Motor neuron (in vitro differentiated cells): ENCODE results near the gene WSCD2. TPM values are rescaled to one million over a fixed set of nuclear protein-coding genes. Genes with fewer than 3 reads are reported as not detected.

Source experiments
- ATAC-seq, 8 experiments: fragments of 200-7000 bp; cut with Tn5 transposase; replicated peaks in 6 of 8; 2 replicates each; pipeline ENCODE4 v1.8.0; 2021; ENCODE audit warnings: mild to moderate bottlenecking in 8 of 8, moderate library complexity in 8 of 8
- H3K27ac ChIP-seq, 2 donors: fragments of 250-450 bp; sonication (Bioruptor Pico); 2 replicates each; pipeline ENCODE4 v1.9.0; 2021; ENCODE audit warnings: antibody characterized with exemption in 2 of 2, mild to moderate bottlenecking in 2 of 2, moderate library complexity in 1 of 2
- H3K4me1 ChIP-seq, 2 donors: fragments of 250-450 bp; sonication (Bioruptor Pico); replicated peaks in 1 of 2; 2 replicates each; pipeline ENCODE4 v1.6.1; 2021; ENCODE audit warnings: antibody characterized with exemption in 2 of 2, mild to moderate bottlenecking in 2 of 2, moderate library complexity in 1 of 2
- H3K4me3 ChIP-seq, 5 donors: fragments of 250-450 bp; sonication (Bioruptor Pico); 2 replicates each; pipeline ENCODE4 v1.9.0; 2021; ENCODE audit warnings: antibody characterized with exemption in 5 of 5, mild to moderate bottlenecking in 5 of 5, moderate library complexity in 4 of 5
- WGBS, 10 experiments: fragments of 450-650 bp; shearing (Covaris generic); methylation state at CpG; one replicate each; pipeline ENCODE4 v1.0.0; 2022; 5-methylcytosine and 5-hydroxymethylcytosine counted together
- in situ Hi-C, 9 experiments: fragments of 400-800 bp; cut with MboI; loops; one replicate each; pipeline ENCODE4 v1.15.0; 2021; ENCODE audit warnings: low sequenced_read_pairs in 9 of 9, low pct_unique_long_range_greater_than_20kb in 2 of 9; ENCODE audit not compliant: unreplicated experiment in 9 of 9
- total RNA-seq, 8 experiments: library from RNA; unstranded; fragments of 300-600 nt; gene quantifications; 2 replicates each; pipeline versions ENCODE4 v1.2.3 to v1.2.4, GENCODE V29; 2022

WSCD2 gene
- total RNA-seq, 8 experiments from 2014 or later = 0.15 to 8.1 (median 3.0) TPM; not detected in 1

GRCh38 chr12:108238474-108238873 lies 109.4 kb downstream of the WSCD2 start:
- Histone ChIP-seq H3K4me1 (peaks cover 27% of the 10 kb centered on the region in 2 donors), H3K4me3 (no peak overlapping the region), H3K27ac (no peak overlapping the region)
- in situ Hi-C loops = no loop called here
- no peak for ATAC-seq
- 0 to 90% (median 80%) methylated on average over 1 to 3 of the region's 3 CpGs; no CpG with 5 or more reads in 1 of the 10 experiments for whole genome bisulfite sequencing, 10 experiments

DNA sequence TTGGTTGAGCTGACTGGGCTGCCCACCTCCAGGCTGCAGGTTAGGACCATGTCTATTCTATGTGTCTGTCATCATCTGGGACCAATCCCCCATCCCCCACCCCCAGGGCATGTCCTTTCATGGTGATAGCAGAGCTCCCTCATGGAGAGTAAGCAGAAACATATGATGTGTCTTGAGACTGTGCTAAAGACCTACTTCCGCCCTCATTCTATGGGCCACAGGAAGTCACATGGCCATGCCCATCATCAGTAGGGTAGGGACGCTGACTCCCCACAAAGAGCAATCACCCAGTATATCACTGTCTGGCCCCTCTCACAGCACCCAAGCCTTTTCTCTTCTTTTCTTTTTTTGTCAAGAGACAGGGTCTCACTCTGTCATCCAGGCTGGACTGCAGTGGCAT lies 110.3 kb downstream of the WSCD2 start:
- WGBS, 10 experiments = 25 to 100% (median 90%) methylated on average over 1 to 2 of the region's 2 CpGs; no CpG with 5 or more reads in 4 of the 10 experiments
- H3K4me1 ChIP-seq = peaks cover 27% of the 10 kb centered on the region in 2 donors
- in situ Hi-C loops = no loop called here
- H3K4me3 ChIP-seq = no peak overlapping the region
- H3K27ac ChIP-seq = no peak overlapping the region
- no peak for ATAC-seq

DNA sequence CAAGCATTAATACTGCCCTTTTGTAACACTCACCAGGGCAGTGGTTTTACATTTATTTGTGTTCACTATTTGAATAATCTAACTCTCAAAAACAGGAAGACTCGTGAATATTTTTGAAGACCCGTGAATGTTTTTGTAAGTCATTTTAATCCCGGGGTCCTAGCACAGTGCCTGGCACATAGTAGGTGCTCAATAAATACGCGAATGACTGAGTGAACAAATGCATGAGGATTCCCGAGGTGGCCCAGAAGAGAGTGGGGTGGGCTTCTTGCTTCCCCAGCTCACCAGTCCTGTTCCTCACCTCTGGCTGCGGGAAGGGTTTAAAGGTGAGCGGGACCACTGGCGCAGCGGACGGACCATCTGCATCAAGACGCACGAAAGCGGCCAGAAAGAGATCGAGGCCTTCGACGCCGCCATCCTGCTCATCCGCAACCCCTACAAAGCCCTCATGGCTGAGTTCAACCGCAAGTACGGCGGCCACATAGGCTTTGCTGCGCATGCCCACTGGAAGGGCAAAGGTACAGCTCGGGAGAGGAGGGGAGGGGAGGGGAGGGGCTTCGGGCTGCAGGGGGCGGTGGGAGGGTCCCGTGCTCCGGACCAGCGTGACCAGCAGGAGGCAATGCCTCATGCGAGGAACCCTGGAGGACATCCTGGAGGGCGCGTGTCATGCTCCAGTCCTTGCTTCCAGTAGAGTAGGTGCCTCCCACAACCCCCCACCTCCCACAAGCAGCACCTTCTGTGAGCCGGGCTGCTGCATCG lies 111.1 kb downstream of the WSCD2 start:
- no peak for ATAC-seq
- WGBS, 10 experiments = 14 to 91% (median 48%) methylated on average over 2 to 9 of the region's 34 CpGs; no CpG with 5 or more reads in 3 of the 10 experiments
- in situ Hi-C loops = no loop called here

DNA sequence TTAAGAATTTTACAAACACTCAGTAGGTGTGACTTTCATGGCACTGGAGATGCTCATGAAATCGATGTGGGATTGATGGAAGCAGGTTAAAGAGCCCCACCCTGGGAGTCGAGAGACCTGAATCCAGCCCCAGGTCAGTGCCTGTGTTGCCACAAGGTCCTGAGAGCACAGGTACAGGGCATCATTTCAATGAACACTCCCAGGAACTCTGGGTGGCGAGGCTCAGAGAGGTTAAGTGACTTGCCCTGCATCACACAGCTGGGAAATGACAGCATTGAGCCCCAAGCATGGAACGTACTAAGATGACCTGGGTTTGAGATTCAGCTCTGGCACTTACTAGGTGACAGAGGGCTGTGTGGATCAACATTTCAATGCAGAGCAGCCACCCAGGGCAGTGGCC lies 111.8 kb downstream of the WSCD2 start:
- no peak overlapping the region for H3K27ac ChIP-seq
- ATAC-seq = no peak
- WGBS, 10 experiments = 0 to 93% (median 72%) methylated on average over 1 to 4 of the region's 4 CpGs; no CpG with 5 or more reads in 4 of the 10 experiments
- H3K4me1 ChIP-seq = peaks cover 18 to 20% of the 10 kb centered on the region in 2 donors
- no peak overlapping the region for H3K4me3 ChIP-seq
- in situ Hi-C loops = no loop called here

More for the DNA sequence above, 111.1 kb downstream of the WSCD2 start:
- H3K4me3 ChIP-seq = no peak overlapping the region
- H3K27ac ChIP-seq = no peak overlapping the region
- H3K4me1 ChIP-seq = peaks cover 25 to 26% of the 10 kb centered on the region in 2 donors

DNA sequence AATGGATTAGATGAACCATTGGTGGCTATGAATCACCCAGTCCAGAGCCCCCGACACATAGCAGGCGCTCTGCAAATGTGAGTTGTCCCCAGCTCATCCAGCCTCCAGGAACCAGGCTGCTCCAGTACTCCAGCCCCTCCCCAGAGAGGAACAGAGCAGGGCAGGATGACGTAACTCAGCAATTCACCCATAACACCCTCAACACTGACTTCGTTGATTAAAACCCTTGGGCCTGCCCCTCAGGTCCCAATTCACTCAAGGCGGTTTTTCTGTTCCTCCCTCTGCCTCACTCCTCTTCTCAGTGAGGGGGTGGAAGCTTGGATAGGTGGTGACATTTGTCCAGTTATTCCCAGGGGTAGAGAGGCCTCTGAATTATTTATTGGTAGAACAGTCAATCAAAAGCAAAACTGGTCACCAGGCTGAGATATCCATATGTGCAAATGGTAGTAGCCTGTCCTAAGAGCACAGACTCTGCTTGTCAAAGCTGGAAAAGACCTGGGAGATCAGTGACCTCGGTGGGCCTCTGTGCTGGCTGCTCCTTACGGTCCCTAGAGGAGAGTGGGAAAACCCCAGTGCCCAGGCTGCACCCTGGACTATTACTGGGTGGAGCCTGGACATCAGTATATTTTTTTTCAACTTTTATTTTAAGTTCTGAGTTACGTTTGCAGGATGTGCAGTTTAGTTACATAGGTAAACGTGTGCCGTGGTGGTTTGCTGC lies 113.1 kb downstream of the WSCD2 start:
- ATAC-seq = peak in 7 of 8 experiments; percentile 73 to 99 (median 97)
- in situ Hi-C loops = no loop called here
- 0 to 70% (median 35%) methylated on average over 2 to 6 of the region's 10 CpGs; no CpG with 5 or more reads in 3 of the 10 experiments for WGBS, 10 experiments

GRCh38 chr12:108247130-108247529 lies 118.0 kb downstream of the WSCD2 start:
- H3K4me3 ChIP-seq = no peak overlapping the region
- ATAC-seq = no peak
- WGBS, 10 experiments = 0 to 100% (median 75%) methylated on average over 1 to 2 of the region's 2 CpGs; no CpG with 5 or more reads in 2 of the 10 experiments

More for the DNA sequence above, 113.1 kb downstream of the WSCD2 start:
- Histone ChIP-seq H3K4me1 (peaks cover 15 to 17% of the 10 kb centered on the region in 2 donors), H3K27ac (peak overlapping the region; percentile 55 to 63), H3K4me3 (no peak overlapping the region)

DNA sequence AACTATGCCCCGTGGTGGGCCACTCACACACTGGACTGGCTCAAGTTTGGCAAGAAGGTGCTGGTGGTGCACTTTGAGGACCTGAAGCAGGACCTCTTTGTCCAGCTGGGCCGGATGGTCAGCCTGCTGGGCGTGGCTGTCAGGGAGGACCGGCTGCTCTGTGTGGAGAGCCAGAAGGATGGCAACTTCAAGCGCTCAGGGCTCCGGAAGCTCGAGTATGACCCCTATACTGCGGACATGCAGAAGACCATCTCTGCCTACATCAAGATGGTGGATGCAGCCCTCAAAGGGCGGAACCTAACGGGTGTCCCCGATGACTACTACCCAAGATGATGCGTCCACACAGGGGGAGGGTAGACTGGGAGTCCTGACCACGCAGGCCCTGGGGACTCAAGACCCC lies 118.9 kb downstream of the WSCD2 start:
- in situ Hi-C loops = no loop called here
- 30 to 100% (median 45%) methylated on average over 1 to 5 of the region's 13 CpGs; no CpG with 5 or more reads in 4 of the 10 experiments for WGBS, 10 experiments
- no peak for ATAC-seq

More at GRCh38 chr12:108247130-108247529, 118.0 kb downstream of the WSCD2 start:
- Histone ChIP-seq H3K4me1 (peaks cover 8 to 10% of the 10 kb centered on the region in 2 donors), H3K27ac (no peak overlapping the region)
- in situ Hi-C loops = no loop called here

GRCh38 chr12:108252523-108252922 lies 123.4 kb downstream of the WSCD2 start:
- no peak overlapping the region for H3K27ac ChIP-seq
- peaks cover 40 to 49% of the 10 kb centered on the region in 2 donors for H3K4me1 ChIP-seq
- H3K4me3 ChIP-seq = no peak overlapping the region
- ATAC-seq = peak in 3 of 8 experiments; percentile 33 to 91 (median 67)
- WGBS, 10 experiments = 16 to 82% (median 71%) methylated on average over 2 to 5 of the region's 7 CpGs; no CpG with 5 or more reads in 4 of the 10 experiments
- in situ Hi-C loops = no loop called here

More for the DNA sequence above, 118.9 kb downstream of the WSCD2 start:
- Histone ChIP-seq H3K4me1 (peaks cover 8 to 9% of the 10 kb centered on the region in 2 donors), H3K4me3 (no peak overlapping the region), H3K27ac (no peak overlapping the region)

GRCh38 chr12:108253540-108253939 lies 124.5 kb downstream of the WSCD2 start:
- H3K4me1 ChIP-seq = peaks cover 40 to 49% of the 10 kb centered on the region in 2 donors
- peak in 5 of 8 experiments; percentile 89 to 95 (median 91) for ATAC-seq
- in situ Hi-C loops = no loop called here
- 40% methylated on average over 1 of the region's 4 CpGs; no CpG with 5 or more reads in 9 of the 10 experiments for WGBS, 10 experiments
- no peak overlapping the region for H3K4me3 ChIP-seq
- H3K27ac ChIP-seq = peak overlapping the region; percentile 50 to 69

DNA sequence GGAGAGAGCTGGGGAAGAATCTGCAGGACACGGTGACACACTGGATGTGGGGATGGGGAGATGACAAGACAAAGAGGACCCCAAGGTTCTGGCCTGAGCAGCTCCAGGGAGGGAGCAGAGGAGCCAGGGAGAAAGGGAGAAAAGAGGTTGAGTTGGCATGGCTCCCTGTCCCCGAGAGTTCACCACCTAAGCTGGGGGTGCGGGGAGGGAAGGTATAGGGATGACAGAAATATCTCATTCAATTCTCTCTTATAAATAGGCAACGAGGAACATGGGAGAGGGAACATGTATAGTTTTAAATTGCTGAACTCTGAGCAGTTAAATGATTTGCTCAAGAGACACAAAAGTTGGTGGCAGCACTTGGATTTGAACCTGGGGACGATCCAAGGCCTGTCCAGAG lies 124.9 kb downstream of the WSCD2 start:
- 0 to 76% (median 27%) methylated on average over 2 to 4 of the region's 5 CpGs; no CpG with 5 or more reads in 1 of the 10 experiments for WGBS, 10 experiments
- Histone ChIP-seq H3K27ac (peak overlapping the region; percentile 28 to 33), H3K4me3 (no peak overlapping the region), H3K4me1 (peaks cover 40 to 49% of the 10 kb centered on the region in 2 donors)
- ATAC-seq = peak in 5 of 8 experiments; percentile 18 to 43 (median 31)
- in situ Hi-C loops = no loop called here

DNA sequence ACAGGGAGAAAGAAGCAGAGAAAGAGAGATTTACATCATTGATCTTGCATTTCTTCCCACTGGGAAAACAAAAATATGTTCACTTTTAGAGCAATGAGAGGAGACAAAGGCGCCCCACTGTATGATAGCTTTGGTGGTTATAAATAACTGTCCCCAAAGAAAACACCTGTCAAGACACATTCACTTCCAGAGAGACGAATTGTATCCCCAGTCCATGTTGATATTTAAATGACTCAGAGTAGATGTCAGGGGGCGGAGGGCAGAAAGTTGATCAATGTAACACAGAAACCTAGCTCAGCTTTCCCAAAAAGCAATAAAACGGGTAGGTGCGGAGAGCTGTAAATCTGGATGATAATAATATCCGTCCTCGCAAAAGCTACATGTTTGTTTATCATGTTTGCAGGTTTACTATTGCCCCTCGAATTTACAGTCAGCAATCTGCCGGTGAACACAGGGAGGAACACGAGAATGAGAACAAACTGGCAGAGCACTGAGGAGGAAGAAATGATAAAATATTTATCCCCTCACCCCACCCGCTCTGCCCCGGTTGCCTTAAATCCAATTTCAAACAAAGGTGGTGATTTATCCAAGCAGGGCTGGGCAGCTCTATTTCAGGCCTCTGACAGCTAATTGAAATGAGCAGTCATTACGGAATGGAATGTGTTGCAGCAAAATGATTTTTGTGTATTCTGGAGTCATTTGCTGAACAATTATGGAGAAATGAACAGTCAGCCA lies 125.6 kb downstream of the WSCD2 start:
- H3K27ac ChIP-seq = peak overlapping the region; percentile 28 to 33
- peaks cover 40 to 49% of the 10 kb centered on the region in 2 donors for H3K4me1 ChIP-seq
- H3K4me3 ChIP-seq = no peak overlapping the region
- peak in 5 of 8 experiments; percentile 28 to 62 (median 41) for ATAC-seq
- in situ Hi-C loops = no loop called here
- 0 to 50% (median 26%) methylated on average over 3 to 13 of the region's 13 CpGs for WGBS, 10 experiments

GRCh38 chr12:108255252-108255602 lies 126.1 kb downstream of the WSCD2 start:
- in situ Hi-C loops = no loop called here
- H3K4me1 ChIP-seq = peaks cover 40 to 49% of the 10 kb centered on the region in 2 donors
- no peak overlapping the region for H3K4me3 ChIP-seq
- H3K27ac ChIP-seq = peak overlapping the region in 1 of 2 donors; percentile 5
- WGBS, 10 experiments = 32 to 87% (median 56%) methylated on average over 2 to 3 of the region's 3 CpGs; no CpG with 5 or more reads in 2 of the 10 experiments
- no peak for ATAC-seq
